Cardiac fibroblast (primary cell): Measurements from ENCODE around the gene EFR3B.

Experiments used
- DNase-seq, 2 donors: peaks; one replicate each; pipeline versions ENCODE4 v3.0.0 to v3.0.0-alpha.2; 2010; ENCODE audit warnings: low read depth in 2 of 2
- H3K4me3 ChIP-seq, 2 donors: replicated peaks in 1 of 2; 1 replicate in 1 of 2; 2 replicates in 1 of 2; pipeline ENCODE4 v1.5.1; 2011; ENCODE audit warnings: low read depth in 2 of 2, low read length in 2 of 2, mild to moderate bottlenecking in 2 of 2, moderate library complexity in 1 of 2
- TF ChIP-seq, protein P1 (sequence below): IDR thresholded peaks from one replicate; pipeline ENCODE4 v1.5.1; 2011; ENCODE audit warnings: low read depth, mild to moderate bottlenecking, low read length, inconsistent platforms

EFR3B gene

DNA sequence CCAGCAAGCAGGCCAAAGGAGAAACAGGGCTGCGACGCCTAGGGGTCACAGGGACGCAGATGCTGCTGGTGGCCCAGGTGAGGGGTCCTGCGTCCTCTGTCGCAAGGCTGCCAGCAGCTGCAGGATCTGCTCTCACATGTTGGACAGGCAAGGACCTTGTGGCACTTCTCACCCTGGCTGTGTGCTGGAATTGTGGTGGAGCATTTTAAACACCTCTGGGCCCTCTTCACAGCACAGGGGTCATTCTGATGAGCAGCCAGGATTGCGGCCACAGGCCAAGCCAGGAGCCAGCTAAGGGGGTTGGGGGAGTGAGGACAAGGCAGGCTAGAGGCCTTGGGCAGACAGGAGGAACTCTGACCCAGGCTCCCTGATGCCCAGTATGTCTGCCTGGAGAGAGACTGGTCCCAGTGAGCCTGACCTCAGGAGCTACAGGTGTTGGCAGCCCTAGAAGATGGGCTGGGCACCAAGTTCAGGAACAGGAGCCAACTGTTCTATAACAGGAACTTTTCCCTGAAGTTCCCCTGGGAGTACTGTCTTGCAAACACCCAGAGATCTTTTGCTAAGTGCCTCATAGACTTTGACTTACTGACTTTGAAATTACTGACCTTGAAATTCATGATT is 40.2 kb downstream of the EFR3B start:
- TF ChIP-seq, protein P1, sequence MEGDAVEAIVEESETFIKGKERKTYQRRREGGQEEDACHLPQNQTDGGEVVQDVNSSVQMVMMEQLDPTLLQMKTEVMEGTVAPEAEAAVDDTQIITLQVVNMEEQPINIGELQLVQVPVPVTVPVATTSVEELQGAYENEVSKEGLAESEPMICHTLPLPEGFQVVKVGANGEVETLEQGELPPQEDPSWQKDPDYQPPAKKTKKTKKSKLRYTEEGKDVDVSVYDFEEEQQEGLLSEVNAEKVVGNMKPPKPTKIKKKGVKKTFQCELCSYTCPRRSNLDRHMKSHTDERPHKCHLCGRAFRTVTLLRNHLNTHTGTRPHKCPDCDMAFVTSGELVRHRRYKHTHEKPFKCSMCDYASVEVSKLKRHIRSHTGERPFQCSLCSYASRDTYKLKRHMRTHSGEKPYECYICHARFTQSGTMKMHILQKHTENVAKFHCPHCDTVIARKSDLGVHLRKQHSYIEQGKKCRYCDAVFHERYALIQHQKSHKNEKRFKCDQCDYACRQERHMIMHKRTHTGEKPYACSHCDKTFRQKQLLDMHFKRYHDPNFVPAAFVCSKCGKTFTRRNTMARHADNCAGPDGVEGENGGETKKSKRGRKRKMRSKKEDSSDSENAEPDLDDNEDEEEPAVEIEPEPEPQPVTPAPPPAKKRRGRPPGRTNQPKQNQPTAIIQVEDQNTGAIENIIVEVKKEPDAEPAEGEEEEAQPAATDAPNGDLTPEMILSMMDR, result no peak
- DNase-seq, result no peak
- H3K4me3 ChIP-seq, result no peak overlapping the region

DNA sequence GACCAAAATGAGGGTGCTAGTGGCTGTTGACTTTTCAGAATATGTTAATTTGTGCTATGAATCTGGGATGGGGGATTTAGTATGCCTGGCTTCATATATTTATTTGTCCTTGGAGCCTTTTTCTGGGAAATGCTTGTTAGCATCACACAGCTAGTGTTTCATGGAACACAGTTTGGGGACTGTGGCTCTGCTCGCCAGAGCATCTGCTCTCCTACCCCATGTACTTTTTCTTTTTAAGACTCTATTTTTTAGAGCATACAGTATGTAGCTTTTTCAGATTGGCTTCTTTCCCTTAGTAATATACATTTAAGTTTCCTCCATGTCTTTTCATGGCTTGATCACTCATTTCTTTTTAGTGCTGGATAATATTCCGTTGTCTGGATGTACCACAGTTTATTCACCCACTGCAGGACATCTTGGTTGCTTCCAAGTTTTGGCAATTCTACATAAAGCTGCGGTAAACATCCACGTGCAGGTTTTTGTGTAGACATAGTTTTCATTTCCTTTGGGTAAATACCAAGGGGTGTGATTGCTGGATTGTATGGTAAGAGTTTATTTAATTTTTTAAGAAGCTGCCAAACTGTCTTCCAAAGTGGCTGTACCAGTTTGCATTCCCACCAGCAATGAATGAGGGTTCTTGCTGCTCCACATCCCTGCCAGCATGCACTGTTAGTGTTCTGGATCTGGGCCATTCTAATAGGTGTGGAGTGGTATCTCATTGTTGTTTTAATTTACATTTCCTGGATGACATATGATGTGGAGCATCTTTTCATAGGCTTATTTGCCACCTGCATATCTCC is 44.1 kb downstream of the EFR3B start:
- TF ChIP-seq, protein P1, result no peak
- no peak for DNase-seq
- H3K4me3 ChIP-seq, result no peak overlapping the region

DNA sequence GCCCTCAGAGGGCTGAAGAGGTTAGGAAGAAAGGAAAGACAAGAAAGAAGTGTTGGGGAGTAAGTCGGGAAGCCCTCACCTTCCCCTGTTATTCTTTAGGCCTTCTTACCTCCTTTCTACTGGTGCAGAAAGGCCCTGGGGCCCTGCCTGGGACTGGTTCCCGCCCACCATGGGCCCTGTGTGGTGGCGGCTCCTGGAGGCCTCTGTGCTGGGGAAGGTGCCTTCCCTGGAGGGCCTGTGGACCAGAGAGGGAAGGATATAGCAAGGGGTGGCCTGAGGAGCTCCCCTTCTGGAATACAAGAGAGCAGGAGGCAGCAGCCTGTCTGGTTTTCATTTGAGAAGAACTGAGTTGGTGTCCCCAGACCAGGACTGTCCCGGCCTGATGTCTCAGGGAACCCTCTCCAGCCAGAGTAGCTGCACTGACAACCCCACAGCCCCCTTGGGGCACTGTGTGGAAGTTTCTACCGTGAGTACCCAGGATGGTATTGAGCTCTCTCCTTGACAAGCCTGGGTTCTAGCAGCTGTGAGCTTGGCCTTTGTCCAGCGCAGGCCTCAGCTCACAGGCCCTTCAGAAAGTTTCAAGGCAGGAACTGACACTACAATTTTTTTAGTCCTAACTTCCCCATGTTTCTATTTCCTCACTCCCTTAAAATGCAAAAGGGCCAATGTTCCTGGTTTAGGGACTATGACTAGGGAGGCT is 47.1 kb downstream of the EFR3B start:
- H3K4me3 ChIP-seq, result no peak overlapping the region
- TF ChIP-seq, protein P1, result no peak
- no peak for DNase-seq

DNA sequence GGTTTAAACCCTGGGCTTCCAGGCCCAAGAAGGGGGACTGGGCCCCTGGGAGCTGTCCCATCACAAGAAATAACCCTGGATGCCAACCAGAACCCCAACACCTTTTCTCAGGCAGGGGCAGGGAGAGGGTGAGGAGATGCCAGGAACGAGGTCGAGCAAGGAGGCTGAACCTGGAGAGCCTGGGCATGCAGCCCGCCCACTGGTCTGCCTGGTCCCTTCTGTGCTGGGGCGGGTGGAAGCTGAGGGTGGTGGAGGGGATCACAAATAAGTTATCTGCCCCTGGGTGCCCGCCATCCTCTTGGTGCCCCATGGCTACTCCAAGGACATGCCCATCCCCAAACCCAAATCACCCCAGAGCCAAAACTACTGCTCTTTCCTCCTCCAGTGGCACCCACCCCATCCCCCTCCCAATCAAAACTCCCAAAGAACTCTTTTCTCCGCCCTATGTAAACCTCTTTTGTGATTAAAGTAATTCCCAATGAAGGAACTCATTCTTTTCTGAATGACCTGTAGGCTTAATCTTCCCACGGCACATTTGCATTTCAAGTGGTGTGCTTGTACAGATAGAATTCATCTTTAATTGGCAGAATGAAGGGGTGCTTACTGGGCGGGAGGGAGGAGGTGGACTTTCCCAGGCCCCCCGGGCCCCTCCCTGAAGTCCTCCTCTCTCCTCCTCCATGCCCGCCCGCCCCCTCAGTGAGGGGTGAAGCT is 47.9 kb downstream of the EFR3B start:
- no peak overlapping the region for H3K4me3 ChIP-seq
- TF ChIP-seq, protein P1, result no peak
- no peak for DNase-seq

DNA sequence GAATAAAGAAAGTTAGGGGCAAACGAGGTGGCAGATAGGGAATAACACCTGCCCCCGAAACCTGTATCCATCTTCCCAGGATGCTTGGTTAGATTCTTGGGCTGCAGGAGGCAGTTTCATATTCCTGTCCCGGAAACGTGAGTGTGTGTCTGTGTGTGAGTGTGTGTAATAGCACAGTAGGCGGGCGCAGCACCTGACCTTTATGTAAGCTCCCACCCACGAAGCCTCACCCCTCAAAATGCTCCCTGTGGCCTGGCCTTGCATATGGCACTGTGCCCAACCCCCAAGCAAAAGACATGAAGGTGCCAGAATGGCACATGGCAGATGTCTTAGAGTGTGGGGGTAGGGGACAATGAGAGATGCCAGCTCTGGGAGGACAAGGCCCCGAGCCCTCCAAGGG is 48.9 kb downstream of the EFR3B start:
- TF ChIP-seq, protein P1, result no peak
- no peak for DNase-seq

DNA sequence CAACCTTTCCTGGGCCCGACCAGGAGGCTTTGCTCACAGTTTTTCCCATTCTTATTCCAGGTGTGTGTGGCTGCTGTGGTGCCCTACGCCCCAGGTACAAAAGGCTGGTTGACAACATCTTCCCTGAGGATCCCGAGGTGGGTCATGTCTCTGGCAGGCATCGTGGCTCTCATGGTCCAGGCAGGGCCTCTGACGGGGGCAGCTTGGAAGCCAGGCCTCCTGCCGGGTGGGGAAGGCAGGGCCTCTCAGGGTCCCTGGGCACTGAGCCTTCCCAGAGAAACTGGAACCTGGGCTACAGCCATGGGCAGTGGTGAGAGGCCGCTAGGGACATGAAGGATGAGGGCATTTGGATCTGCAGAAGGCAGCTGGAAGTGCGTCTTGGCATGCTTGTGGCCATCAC is 49.4 kb downstream of the EFR3B start:
- no peak overlapping the region for H3K4me3 ChIP-seq
- TF ChIP-seq, protein P1, result no peak
- DNase-seq, result no peak

More for the DNA sequence above, 48.9 kb downstream of the EFR3B start:
- no peak overlapping the region for H3K4me3 ChIP-seq
